RWPE2 (cell line): ENCODE measurements around the gene RNF208.
"Not testable (repeated sequence)": the region's sequence is repeated elsewhere in the genome, so short reads cannot be mapped to it uniquely, and the experiment has no call there.

Source experiments
- ATAC-seq: fragments of 200-7000 bp; cut with Tn5 transposase; 3 replicates; pipeline ENCODE4 v1.9.1; 2021; ENCODE audit warnings: low read depth
- DNase-seq: peaks from one replicate; pipeline ENCODE4 v3.0.0-alpha.2; 2020; ENCODE audit warnings: low spot score
- H3K27ac ChIP-seq: fragments of 450-650 bp; 2 replicates; pipeline ENCODE4 v1.5.1; 2017; ENCODE audit warnings: mild to moderate bottlenecking; ENCODE audit not compliant: poor library complexity, severe bottlenecking
- H3K27me3 ChIP-seq: fragments of 250-450 bp; sonication (Bioruptor Pico); 2 replicates; pipeline ENCODE4 v1.5.1; 2021; ENCODE audit warnings: mild to moderate bottlenecking, moderate library complexity; ENCODE audit not compliant: insufficient read depth, poor library complexity, severe bottlenecking
- H3K36me3 ChIP-seq: fragments of 250-450 bp; sonication (Bioruptor Pico); 2 replicates; pipeline ENCODE4 v1.5.1; 2020; ENCODE audit warnings: low read depth, mild to moderate bottlenecking, moderate library complexity
- H3K4me1 ChIP-seq: fragments of 250-450 bp; sonication (Bioruptor Pico); 2 replicates; pipeline ENCODE4 v1.5.1; 2021; ENCODE audit warnings: mild to moderate bottlenecking, moderate library complexity; ENCODE audit not compliant: insufficient read depth, poor library complexity, severe bottlenecking
- H3K4me3 ChIP-seq: fragments of 250-450 bp; sonication (Bioruptor Pico); 2 replicates; pipeline ENCODE4 v1.5.1; 2021; ENCODE audit warnings: mild to moderate bottlenecking, moderate library complexity; ENCODE audit not compliant: severe bottlenecking
- H3K9me3 ChIP-seq: fragments of 250-450 bp; sonication (Bioruptor Pico); 2 replicates; pipeline ENCODE4 v1.5.1; 2021; ENCODE audit warnings: mild to moderate bottlenecking, moderate library complexity; ENCODE audit not compliant: severe bottlenecking
- CTCF ChIP-seq: fragments of 450-650 bp; IDR thresholded peaks from one replicate; pipeline ENCODE4 v1.5.1; 2017; ENCODE audit warnings: mild to moderate bottlenecking, moderate library complexity; ENCODE audit not compliant: poor library complexity, severe bottlenecking

Gene RNF208

GRCh38 chr9:137241490-137242268 lies 19.6 kb upstream of the RNF208 start:
- ATAC-seq (no peak), DNase-seq (no peak)
- TF ChIP-seq CTCF: no peak
- peak overlapping the region; percentile 99 for H3K4me3 ChIP-seq
- H3K27ac ChIP-seq: peak overlapping the region; percentile 91
- H3K27me3 ChIP-seq: no peaks in the 10 kb centered on the region
- H3K36me3 ChIP-seq: peaks cover 25% of the 10 kb centered on the region
- peaks cover 6% of the 10 kb centered on the region for H3K4me1 ChIP-seq
- H3K9me3 ChIP-seq: no peaks in the 10 kb centered on the region

GRCh38 chr9:137240841-137241489 lies 18.9 kb upstream of the RNF208 start, which contains the start of gene TUBB4B:
TUBB4B (plus strand) TSS chr9:137241287; CDS start chr9:137241361, 74 bp downstream.
- DNase-seq (peak; percentile 99), ATAC-seq (peak; percentile 72)
- H3K36me3 ChIP-seq: peaks cover 25% of the 10 kb centered on the region
- peaks cover 6% of the 10 kb centered on the region for H3K4me1 ChIP-seq
- H3K9me3 ChIP-seq: no peaks in the 10 kb centered on the region
- peak within 1 kb of the TSS; percentile 99 for H3K4me3 ChIP-seq
- TF ChIP-seq CTCF: no peak
- H3K27ac ChIP-seq: peak within 1 kb of the TSS; percentile 91
- H3K27me3 ChIP-seq: no peaks in the 10 kb centered on the region

GRCh38 chr9:137240318-137240840 lies 18.3 kb upstream of the RNF208 start:
- DNase-seq: no peak
- peak overlapping the region; percentile 91 for H3K27ac ChIP-seq
- no peaks in the 10 kb centered on the region for H3K9me3 ChIP-seq
- H3K36me3 ChIP-seq: peaks cover 25% of the 10 kb centered on the region
- ATAC-seq: peak; percentile 13
- H3K27me3 ChIP-seq: no peaks in the 10 kb centered on the region
- peak overlapping the region; percentile 48 for H3K4me3 ChIP-seq
- peak; percentile 27 for TF ChIP-seq CTCF
- H3K4me1 ChIP-seq: peaks cover 6% of the 10 kb centered on the region

GRCh38 chr9:137239541-137240200 lies 17.6 kb upstream of the RNF208 start:
- not testable (repeated sequence) for H3K9me3 ChIP-seq, H3K4me1 ChIP-seq, H3K27me3 ChIP-seq, ATAC-seq, DNase-seq
- Histone ChIP-seq H3K27ac (peak overlapping the region; percentile 91), H3K4me3 (peak overlapping the region; percentile 48), H3K36me3 (peaks cover 25% of the 10 kb centered on the region)
